Nephron (organoid): ENCODE data around the gene OR5K4.

ENCODE experiments used
- H3K27ac Mint-ChIP-seq, 3 experiments: 2 replicates each; pipeline ENCODE4 v1.8.0; 2020; ENCODE audit warnings: mixed read lengths in 3 of 3, mild to moderate bottlenecking in 2 of 3, moderate library complexity in 1 of 3
- H3K27me3 Mint-ChIP-seq: 2 replicates; pipeline ENCODE4 v1.8.0; 2021; ENCODE audit warnings: low read depth, mild to moderate bottlenecking, moderate library complexity, mixed read lengths
- H3K36me3 Mint-ChIP-seq: 2 replicates; pipeline ENCODE4 v1.8.0; 2020; ENCODE audit warnings: low read depth, mixed read lengths
- H3K4me1 Mint-ChIP-seq: 2 replicates; pipeline ENCODE4 v1.8.0; 2020; ENCODE audit warnings: mixed read lengths
- H3K4me3 Mint-ChIP-seq, 3 experiments: 2 replicates each; pipeline ENCODE4 v1.8.0; 2020; ENCODE audit warnings: mild to moderate bottlenecking in 3 of 3, mixed read lengths in 3 of 3, moderate library complexity in 2 of 3
- H3K9me3 Mint-ChIP-seq: 2 replicates; pipeline ENCODE4 v1.8.0; 2020; ENCODE audit warnings: mixed read lengths
- TF ChIP-seq, protein P1 (sequence below), 3 experiments: fragments of 200-600 bp; sonication (generic); IDR thresholded peaks; one replicate each; pipeline ENCODE4 v1.5.0; 2021; ENCODE audit warnings: antibody characterized with exemption in 3 of 3; ENCODE audit not compliant: unreplicated experiment in 3 of 3

OR5K4 gene

DNA sequence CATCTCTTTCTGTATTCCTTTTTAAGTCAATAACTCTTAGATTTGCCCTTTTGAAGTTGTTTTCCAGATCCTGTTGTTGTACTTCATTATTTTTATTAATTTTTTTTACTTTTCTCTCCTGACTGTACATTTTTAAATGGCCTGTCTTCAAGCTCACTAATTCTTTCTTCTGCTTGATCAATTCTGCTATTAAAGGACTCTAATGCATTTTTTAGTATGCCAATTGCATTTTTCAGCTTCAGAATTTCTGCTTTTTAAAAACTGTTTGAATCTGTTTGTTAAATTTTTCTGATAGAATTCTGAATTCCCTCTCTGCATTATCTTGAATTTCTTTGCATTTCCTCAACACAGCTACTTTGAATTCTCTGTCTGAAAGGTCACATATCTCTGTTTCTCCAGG is 5.6 kb downstream of the OR5K4 start:
- TF ChIP-seq, protein P1, sequence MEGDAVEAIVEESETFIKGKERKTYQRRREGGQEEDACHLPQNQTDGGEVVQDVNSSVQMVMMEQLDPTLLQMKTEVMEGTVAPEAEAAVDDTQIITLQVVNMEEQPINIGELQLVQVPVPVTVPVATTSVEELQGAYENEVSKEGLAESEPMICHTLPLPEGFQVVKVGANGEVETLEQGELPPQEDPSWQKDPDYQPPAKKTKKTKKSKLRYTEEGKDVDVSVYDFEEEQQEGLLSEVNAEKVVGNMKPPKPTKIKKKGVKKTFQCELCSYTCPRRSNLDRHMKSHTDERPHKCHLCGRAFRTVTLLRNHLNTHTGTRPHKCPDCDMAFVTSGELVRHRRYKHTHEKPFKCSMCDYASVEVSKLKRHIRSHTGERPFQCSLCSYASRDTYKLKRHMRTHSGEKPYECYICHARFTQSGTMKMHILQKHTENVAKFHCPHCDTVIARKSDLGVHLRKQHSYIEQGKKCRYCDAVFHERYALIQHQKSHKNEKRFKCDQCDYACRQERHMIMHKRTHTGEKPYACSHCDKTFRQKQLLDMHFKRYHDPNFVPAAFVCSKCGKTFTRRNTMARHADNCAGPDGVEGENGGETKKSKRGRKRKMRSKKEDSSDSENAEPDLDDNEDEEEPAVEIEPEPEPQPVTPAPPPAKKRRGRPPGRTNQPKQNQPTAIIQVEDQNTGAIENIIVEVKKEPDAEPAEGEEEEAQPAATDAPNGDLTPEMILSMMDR (IDR thresholded peaks at IDR 0.05; ENCODE audit: unreplicated experiment in 3 of 3): no peak
- peaks cover 11% of the 10 kb centered on the region for H3K9me3 Mint-ChIP-seq
- no peaks in the 10 kb centered on the region for H3K27me3 Mint-ChIP-seq
- no peaks in the 10 kb centered on the region for H3K4me1 Mint-ChIP-seq
- H3K4me3 Mint-ChIP-seq: no peak overlapping the region
- H3K27ac Mint-ChIP-seq: no peak overlapping the region
- H3K36me3 Mint-ChIP-seq: no peaks in the 10 kb centered on the region

DNA sequence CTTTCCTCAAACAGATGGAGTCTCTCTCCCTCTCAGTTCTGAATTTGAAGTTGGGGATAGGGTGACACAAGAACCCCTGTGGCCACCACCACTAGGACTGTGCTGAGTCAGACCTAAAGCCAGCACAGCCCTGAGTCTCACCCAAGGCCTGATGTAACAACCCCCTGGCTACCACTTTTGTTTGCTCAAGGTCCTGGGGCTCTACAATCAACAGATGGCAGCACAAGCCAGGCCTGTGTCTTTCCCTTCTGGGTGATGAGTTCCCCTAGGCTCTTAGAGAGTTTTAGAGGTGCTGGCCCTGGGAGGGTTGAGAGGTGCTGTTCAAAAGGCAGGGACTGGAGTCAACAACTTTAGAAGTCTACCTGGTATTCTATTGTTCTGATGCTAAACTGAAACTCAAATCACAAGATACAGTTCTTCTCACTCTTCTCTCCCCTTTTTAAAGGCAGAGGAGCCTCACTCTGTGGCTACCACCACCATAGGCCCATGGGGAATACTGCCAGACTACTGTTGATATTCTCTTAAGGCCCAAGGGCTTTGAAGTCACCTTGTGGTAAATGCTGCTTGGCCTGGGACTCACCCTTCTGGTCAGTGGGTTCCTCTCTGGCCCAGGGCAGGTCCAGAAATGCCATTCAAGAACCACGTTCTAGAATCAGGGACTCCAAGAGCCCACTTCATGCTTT is 6.5 kb downstream of the OR5K4 start:
- TF ChIP-seq, protein P1 (IDR thresholded peaks at IDR 0.05; ENCODE audit: unreplicated experiment in 3 of 3): no peak
- H3K27me3 Mint-ChIP-seq: no peaks in the 10 kb centered on the region
- no peaks in the 10 kb centered on the region for H3K36me3 Mint-ChIP-seq
- no peak overlapping the region for H3K4me3 Mint-ChIP-seq
- H3K4me1 Mint-ChIP-seq: no peaks in the 10 kb centered on the region
- no peak overlapping the region for H3K27ac Mint-ChIP-seq
- H3K9me3 Mint-ChIP-seq: peaks cover 11% of the 10 kb centered on the region

DNA sequence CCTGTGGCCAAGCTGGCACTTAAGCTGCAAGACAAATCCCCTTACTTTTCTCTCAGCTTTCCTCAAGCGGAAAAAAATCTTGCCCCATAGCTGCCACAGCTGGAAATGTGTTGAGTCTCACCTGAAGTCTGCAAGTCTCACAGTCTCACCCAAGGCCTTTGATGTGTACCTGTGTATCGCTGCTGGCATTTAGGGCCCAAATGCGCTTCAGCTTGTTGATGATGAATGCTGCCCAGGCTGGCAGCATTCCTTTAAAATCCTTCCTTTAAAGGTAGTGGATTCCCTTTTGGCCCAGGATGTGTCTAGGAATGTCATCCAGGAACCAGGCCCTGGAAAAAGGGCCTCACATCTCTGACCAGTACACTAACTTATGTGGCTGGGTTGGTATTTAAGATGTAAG is 7.0 kb downstream of the OR5K4 start:
- H3K27ac Mint-ChIP-seq: no peak overlapping the region
- TF ChIP-seq, protein P1 (IDR thresholded peaks at IDR 0.05; ENCODE audit: unreplicated experiment in 3 of 3): no peak
- no peaks in the 10 kb centered on the region for H3K27me3 Mint-ChIP-seq
- H3K9me3 Mint-ChIP-seq: peaks cover 11% of the 10 kb centered on the region
- no peaks in the 10 kb centered on the region for H3K36me3 Mint-ChIP-seq
- H3K4me1 Mint-ChIP-seq: no peaks in the 10 kb centered on the region
- no peak overlapping the region for H3K4me3 Mint-ChIP-seq

DNA sequence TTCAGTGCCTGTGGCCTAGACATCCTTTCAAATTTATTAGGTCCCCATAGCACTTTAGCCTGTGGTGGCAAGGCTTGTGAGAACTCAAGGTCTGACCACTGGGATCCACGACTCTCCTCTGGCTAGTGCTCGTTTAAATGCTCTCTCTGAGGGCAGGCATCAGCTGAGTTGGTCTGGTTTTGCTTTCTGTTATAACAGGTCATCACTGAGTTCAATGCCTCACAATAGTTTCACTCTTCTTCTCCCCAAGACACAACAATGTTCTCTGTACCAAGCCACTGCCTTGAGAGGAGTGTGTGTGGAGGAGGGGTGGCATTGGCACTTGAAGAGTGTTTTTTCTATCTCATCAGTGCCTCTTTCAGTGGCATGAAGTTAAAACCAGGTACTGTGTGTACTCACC is 7.6 kb downstream of the OR5K4 start:
- Mint-ChIP-seq H3K36me3 (no peaks in the 10 kb centered on the region), H3K9me3 (peaks cover 11% of the 10 kb centered on the region), H3K4me1 (no peaks in the 10 kb centered on the region), H3K4me3 (no peak overlapping the region), H3K27ac (no peak overlapping the region), H3K27me3 (no peaks in the 10 kb centered on the region)
- TF ChIP-seq, protein P1 (IDR thresholded peaks at IDR 0.05; ENCODE audit: unreplicated experiment in 3 of 3): no peak

DNA sequence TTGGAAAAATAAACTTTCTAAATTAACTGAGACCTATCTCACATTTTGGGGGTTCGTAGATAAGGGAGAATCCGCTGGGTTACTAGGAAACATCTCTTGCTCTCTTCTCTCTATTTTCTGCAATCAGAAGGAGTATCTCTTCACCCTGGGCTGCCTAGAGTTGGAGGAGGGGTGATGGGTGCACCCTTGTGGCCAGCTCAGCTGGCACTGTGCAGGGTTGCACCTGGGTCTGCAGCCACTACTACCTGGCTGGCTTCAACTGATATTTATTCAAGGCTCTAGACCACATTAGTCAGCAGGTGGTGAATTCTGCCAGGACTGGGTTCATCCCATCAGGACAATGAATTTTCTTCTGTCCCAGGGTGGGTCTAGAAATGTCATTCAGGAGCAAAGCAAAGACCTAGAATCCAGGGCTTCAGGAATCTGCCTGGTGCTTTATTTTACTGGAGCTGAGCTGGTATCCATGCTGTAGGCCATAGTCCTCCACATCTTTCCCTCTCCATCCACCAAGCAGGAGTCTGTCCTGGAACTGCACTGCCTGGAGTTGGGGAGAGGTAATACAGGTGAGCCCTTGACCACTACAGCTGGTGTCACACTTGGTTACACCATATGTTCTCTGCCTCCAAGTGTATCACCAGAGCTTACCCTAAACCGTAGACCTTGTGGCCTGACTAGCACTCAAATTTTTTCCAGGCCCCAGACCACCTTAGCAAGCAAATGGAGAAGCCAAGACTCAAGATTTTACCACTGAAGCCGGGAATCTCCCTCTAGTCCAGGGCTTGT is 14.0 kb downstream of the OR5K4 start:
- no peaks in the 10 kb centered on the region for H3K4me1 Mint-ChIP-seq
- H3K9me3 Mint-ChIP-seq: no peaks in the 10 kb centered on the region
- TF ChIP-seq, protein P1 (IDR thresholded peaks at IDR 0.05; ENCODE audit: unreplicated experiment in 3 of 3): no peak
- H3K27ac Mint-ChIP-seq: no peak overlapping the region
- no peaks in the 10 kb centered on the region for H3K36me3 Mint-ChIP-seq
- no peaks in the 10 kb centered on the region for H3K27me3 Mint-ChIP-seq
- no peak overlapping the region for H3K4me3 Mint-ChIP-seq
